HepG2 (cell line): Measurements from ENCODE around the gene FAM171A2. TPM values are rescaled to one million over a fixed set of nuclear protein-coding genes. Genes with fewer than 3 reads are reported as not detected.

ENCODE experiments used
- ATAC-seq: fragments of 200-7000 bp; cut with Tn5 transposase; 3 replicates; pipeline ENCODE4 v1.9.1; 2020; ENCODE audit warnings: mild to moderate bottlenecking, moderate library complexity
- BruUV-seq: library from RNA; stranded (reverse); fragments of 400-500 nt; replicated peaks from 2 replicates; lab custom pipeline; 2021; lab: Mats Ljungman, UMichigan
- CTCF ChIA-PET: fragments of 300-600 bp; formaldehyde crosslinking; extraction: SDS; loops from one replicate; lab custom pipeline; 2021; ENCODE audit warnings: low total read pairs, inconsistent platforms, low intra/inter-chr PET ratio; lab: Yijun Ruan, JAX
- POLR2A ChIA-PET: fragments of 350-600 bp; sonication (Branson Sonifier 250); formaldehyde crosslinking; loops from one replicate; lab custom pipeline; 2020; ENCODE audit warnings: antibody characterized with exemption, inconsistent platforms; lab: Yijun Ruan, JAX
- DNase-seq: peaks from one replicate; pipeline ENCODE4 v3.0.0-alpha.2; 2015; ENCODE audit warnings: low spot score
- FAIRE-seq: peaks from 3 replicates; lab custom pipeline; 2011; peaks lifted over from hg19 to GRCh38; lab: Jason Lieb, UNC
- H2AFZ ChIP-seq: one replicate; pipeline ENCODE4 v1.6.1; 2011; ENCODE audit warnings: low read length, inconsistent platforms
- H3K27ac ChIP-seq: fragments of 300-600 bp; 3 replicates; pipeline ENCODE4 v1.8.0; 2011; ENCODE audit warnings: mixed run types, mild to moderate bottlenecking, mixed read lengths, low read length, inconsistent platforms; ENCODE audit not compliant: insufficient read depth; ENCODE audit errors: extremely low read length
- H3K27me3 ChIP-seq, 2 experiments: fragments of 200-600 bp in 1 of 2; 2 replicates in 1 of 2; 3 replicates in 1 of 2; pipeline versions ENCODE4 v1.6.0 to v1.8.0; 2011; ENCODE audit warnings: low read length in 2 of 2, mild to moderate bottlenecking in 2 of 2, moderate library complexity in 2 of 2, inconsistent platforms in 1 of 2; ENCODE audit not compliant: insufficient read depth in 2 of 2, control insufficient read depth in 1 of 2
- H3K36me3 ChIP-seq, 2 experiments: fragments of 200-600 bp in 1 of 2; replicated peaks in 1 of 2; 2 replicates in 1 of 2; 3 replicates in 1 of 2; pipeline versions ENCODE4 v1.5.1 to v1.8.0; 2011; ENCODE audit warnings: low read length in 2 of 2, inconsistent platforms in 1 of 2; ENCODE audit not compliant: insufficient read depth in 2 of 2, control insufficient read depth in 1 of 2
- H3K4me1 ChIP-seq: 2 replicates; pipeline ENCODE4 v1.5.1; 2012; ENCODE audit warnings: low read length, inconsistent platforms; ENCODE audit not compliant: insufficient read depth
- H3K4me2 ChIP-seq: 2 replicates; pipeline ENCODE4 v1.6.0; 2011; ENCODE audit warnings: low read depth, low read length, inconsistent platforms
- H3K4me3 ChIP-seq, 3 experiments: fragments of 200-600 bp in 1 of 3; sonication (generic), shearing (Covaris generic) in 1 of 3; replicated peaks in 1 of 3; 2 replicates each; pipeline ENCODE4 v1.5.1; 2011 to 2016; ENCODE audit warnings: low read length in 3 of 3, inconsistent platforms in 2 of 3, low read depth in 2 of 3, mild to moderate bottlenecking in 2 of 3, control low read depth in 1 of 3, mixed read lengths in 1 of 3; ENCODE audit not compliant: insufficient read depth in 1 of 3
- H3K79me2 ChIP-seq: one replicate; pipeline ENCODE4 v1.6.1; 2011; ENCODE audit warnings: low read length, inconsistent platforms; ENCODE audit not compliant: insufficient read depth
- H3K9ac ChIP-seq: 2 replicates; pipeline ENCODE4 v1.6.0; 2011; ENCODE audit warnings: mild to moderate bottlenecking, low read depth, low read length, inconsistent platforms; ENCODE audit not compliant: insufficient read depth
- H3K9me3 ChIP-seq: 2 replicates; pipeline ENCODE4 v1.5.1; 2012; ENCODE audit warnings: mild to moderate bottlenecking, low read length
- H4K20me1 ChIP-seq: 2 replicates; pipeline ENCODE4 v1.6.0; 2011; ENCODE audit warnings: inconsistent platforms, mild to moderate bottlenecking, low read length, moderate library complexity; ENCODE audit not compliant: insufficient read depth
- HDAC6 ChIP-seq: fragments of 200-600 bp; sonication (generic); IDR thresholded peaks from 2 replicates; pipeline ENCODE4 v1.7.0; 2017; ENCODE audit warnings: mild to moderate bottlenecking, antibody characterized with exemption, low read length, low read depth
- PAX8 ChIP-seq: sonication (generic); formaldehyde crosslinking; IDR thresholded peaks from 2 replicates; pipeline ENCODE4 v1.8.0; 2022; ENCODE audit warnings: mild to moderate bottlenecking, missing genetic modification reagents, borderline replicate concordance
- PCBP1 ChIP-seq: fragments of 200-400 bp; formaldehyde crosslinking; IDR thresholded peaks from 2 replicates; pipeline ENCODE4 v1.6.1; 2017; ENCODE audit warnings: mild to moderate bottlenecking, low read depth, low read length, borderline replicate concordance
- RNF219 ChIP-seq: sonication (generic); formaldehyde crosslinking; IDR thresholded peaks from 2 replicates; pipeline ENCODE4 v1.5.0; 2020; ENCODE audit warnings: mild to moderate bottlenecking, missing genetic modification reagents
- SKIL ChIP-seq: sonication (generic); formaldehyde crosslinking; IDR thresholded peaks from 2 replicates; pipeline ENCODE4 v1.8.0; 2022; ENCODE audit warnings: missing genetic modification reagents, mild to moderate bottlenecking, moderate library complexity, borderline replicate concordance
- SNAPC4 ChIP-seq: sonication (generic); formaldehyde crosslinking; IDR thresholded peaks from 2 replicates; pipeline ENCODE4 v1.4.0; 2020; ENCODE audit warnings: mild to moderate bottlenecking, missing genetic modification reagents
- ZNF510 ChIP-seq: sonication (generic); formaldehyde crosslinking; IDR thresholded peaks from 2 replicates; pipeline ENCODE4 v1.4.0; 2020; ENCODE audit warnings: low read depth, mild to moderate bottlenecking, missing genetic modification reagents
- WGBS: methylation state at CpG from one replicate; pipeline ENCODE4 v1.1.6; 2017; ENCODE audit warnings: low lambda C conversion rate; 5-methylcytosine and 5-hydroxymethylcytosine counted together
- in situ Hi-C: cut with HindIII; loops from 2 replicates; pipeline ENCODE4 v1.10.0; 2017; ENCODE audit warnings: low pct_unique_long_range_greater_than_20kb; ENCODE audit not compliant: extremely low pct_ligation_motif_present
- intact Hi-C: fragments of 100-400 bp; cut with micrococcal nuclease; formaldehyde crosslinking; loops from one replicate; pipeline ENCODE4 v1.10.0; 2022; ENCODE audit not compliant: unreplicated experiment
- polyA plus RNA-seq, 8 experiments: library from polyadenylated mRNA; depleted of rRNA in 3 of 8; stranded (reverse) in 7 of 8; unstranded in 1 of 8; fragments of >200 nt; fragmentation: Illumina TruSeq in 4 of 8; extraction: Trizol in 4 of 8; gene quantifications; 2 replicates each; pipeline versions ENCODE4 v1.2.1 to v1.2.3, GENCODE V29; 2011 to 2016; ENCODE audit warnings: low read depth in 4 of 8, missing spikeins in 1 of 8, mixed read lengths in 1 of 8; ENCODE audit not compliant: insufficient read depth in 1 of 8
- total RNA-seq, 5 experiments: library from RNA; depleted of rRNA; stranded (reverse); fragments of >200 nt; fragmentation: Illumina TruSeq; extraction: Trizol; gene quantifications; 2 replicates each; pipeline ENCODE4 v1.2.3, GENCODE V29; 2016; ENCODE audit warnings: low read depth in 1 of 5
- TF ChIP-seq, protein P1 (sequence below): sonication (generic); formaldehyde crosslinking; IDR thresholded peaks from 2 replicates; pipeline ENCODE4 v1.8.0; 2022; ENCODE audit warnings: low read depth, missing genetic modification reagents

FAM171A2 gene
- total and polyA plus RNA-seq, 2 of the 13 experiments (the other 11 are each of a cell fraction or from before 2014, with no cell fraction given) = 1.8 to 3.6 TPM

DNA sequence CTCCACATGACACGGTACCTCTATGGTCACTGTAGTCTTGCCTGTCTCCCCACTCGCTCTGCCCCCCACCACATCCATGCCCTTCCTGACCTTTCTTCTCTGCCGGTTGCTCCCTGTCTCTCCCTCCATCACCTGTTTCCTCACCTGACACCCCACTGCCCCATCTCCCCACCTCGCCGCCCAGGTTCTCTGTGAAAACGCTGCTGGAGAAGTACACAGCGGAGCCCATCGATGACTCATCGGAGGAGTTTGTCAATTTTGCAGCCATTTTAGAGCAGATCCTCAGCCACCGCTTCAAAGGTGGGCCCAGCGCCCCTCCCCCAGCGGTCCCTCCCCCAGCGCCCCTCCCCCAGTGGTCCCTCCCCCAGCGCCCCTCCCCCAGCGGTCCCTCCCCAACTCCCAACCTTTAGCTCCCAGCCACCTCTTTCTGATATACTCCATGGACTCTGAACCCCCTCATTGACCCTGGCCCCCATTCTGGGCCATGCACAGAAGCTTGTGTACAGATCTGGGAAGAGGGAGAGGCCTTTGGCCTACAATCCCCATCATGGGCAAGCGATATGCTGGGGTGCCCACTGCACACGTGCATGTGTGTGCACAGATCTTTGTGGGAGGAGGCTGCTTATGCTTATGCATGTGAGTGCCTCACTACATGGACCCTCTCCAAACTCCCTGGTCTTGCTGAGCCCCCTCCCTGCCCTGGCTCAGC lies 51.1 kb downstream of the FAM171A2 start (continued):
- TF ChIP-seq RNF219 (CRISPR knock-in tag) = no peak
- no peak for TF ChIP-seq ZNF510 (CRISPR knock-in tag)

DNA sequence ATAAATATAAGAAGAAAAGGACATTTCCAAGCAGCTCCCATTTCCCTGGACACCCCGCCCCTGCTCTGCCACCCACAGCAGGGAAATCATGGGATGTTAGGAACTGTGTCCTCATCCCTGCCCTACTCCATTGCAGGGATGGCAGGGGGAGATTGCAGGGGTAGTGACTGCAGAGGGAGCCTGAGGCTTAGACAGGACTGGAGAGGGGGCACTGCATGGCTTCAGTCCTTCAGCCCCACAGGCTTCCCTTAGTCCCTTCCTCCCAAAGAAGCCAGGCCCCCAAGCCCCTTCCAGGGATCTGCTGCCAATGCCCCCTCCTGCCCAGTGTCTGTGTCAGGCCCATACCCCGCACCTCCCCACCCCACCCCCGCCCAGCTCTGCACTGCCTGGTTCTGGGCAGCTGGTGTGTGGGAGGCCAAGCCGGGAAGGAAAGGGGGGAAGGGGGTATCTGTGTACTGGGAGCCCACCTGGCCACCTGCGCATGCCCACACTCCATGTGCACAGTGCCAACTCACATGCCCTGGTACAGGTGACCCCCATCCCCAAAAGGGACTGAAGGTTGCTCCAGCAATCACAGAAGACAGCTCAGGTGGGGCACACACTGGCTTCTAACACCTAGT lies 52.0 kb downstream of the FAM171A2 start:
- in situ Hi-C loops = no loop called here
- TF ChIP-seq SNAPC4 (CRISPR knock-in tag) (no peak), HDAC6 (no peak), PCBP1 (no peak), SKIL (CRISPR knock-in tag) (no peak), PAX8 (CRISPR knock-in tag) (no peak)
- TF ChIP-seq, protein P1, sequence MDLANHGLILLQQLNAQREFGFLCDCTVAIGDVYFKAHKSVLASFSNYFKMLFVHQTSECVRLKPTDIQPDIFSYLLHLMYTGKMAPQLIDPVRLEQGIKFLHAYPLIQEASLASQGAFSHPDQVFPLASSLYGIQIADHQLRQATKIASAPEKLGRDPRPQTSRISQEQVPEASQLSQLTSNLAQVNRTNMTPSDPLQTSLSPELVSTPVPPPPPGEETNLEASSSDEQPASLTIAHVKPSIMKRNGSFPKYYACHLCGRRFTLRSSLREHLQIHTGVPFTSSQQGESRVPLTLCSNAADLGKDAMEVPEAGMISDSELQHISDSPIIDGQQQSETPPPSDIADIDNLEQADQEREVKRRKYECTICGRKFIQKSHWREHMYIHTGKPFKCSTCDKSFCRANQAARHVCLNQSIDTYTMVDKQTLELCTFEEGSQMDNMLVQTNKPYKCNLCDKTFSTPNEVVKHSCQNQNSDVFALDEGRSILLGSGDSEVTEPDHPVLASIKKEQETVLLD (CRISPR knock-in tag) = no peak

More for the DNA sequence above, 52.0 kb downstream of the FAM171A2 start:
- H3K4me3 ChIP-seq = no peak overlapping the region
- ChIA-PET POLR2A (no interaction called here), CTCF (no interaction called here)
- H3K27me3 ChIP-seq = peaks cover 11 to 54% of the 10 kb centered on the region in 2 experiments; a peak in 4 of 5 replicates
- DNase-seq (no peak), ATAC-seq (no peak), FAIRE-seq (no peak)
- 38% methylated on average over 5 of the region's 5 CpGs for WGBS
- no peak overlapping the region for H3K27ac ChIP-seq
- intact Hi-C loops = no loop called here
- H4K20me1 ChIP-seq = no peaks in the 10 kb centered on the region
- no peaks in the 10 kb centered on the region for H3K79me2 ChIP-seq
- H2AFZ ChIP-seq = no peak overlapping the region
- H3K9ac ChIP-seq = no peak overlapping the region
- no peaks in the 10 kb centered on the region for H3K9me3 ChIP-seq
- H3K4me1 ChIP-seq = peaks cover 67% of the 10 kb centered on the region
- no peaks in the 10 kb centered on the region for H3K36me3 ChIP-seq
- no peak overlapping the region for H3K4me2 ChIP-seq
- no TSS peak for BruUV-seq
